ENCODE data around the gene SPDYE6.

SPDYE6 gene

GRCh38 chr7:102319671-102320070, 36.6 kb downstream of the SPDYE6 start:
- TF ChIP-seq CTCF (IDR thresholded peaks at IDR 0.05) = no peak

- TF ChIP-seq CTCF (IDR thresholded peaks at IDR 0.05) = no peak
Measured at GRCh38 chr7:102318482-102318971, 37.7 kb downstream of the SPDYE6 start.

GRCh38 chr7:102317231-102318059, 38.8 kb downstream of the SPDYE6 start:
- no peak for TF ChIP-seq CTCF (IDR thresholded peaks at IDR 0.05)

GRCh38 chr7:102313997-102314780, 42.1 kb downstream of the SPDYE6 start:
- no peak for TF ChIP-seq CTCF (IDR thresholded peaks at IDR 0.05)

- TF ChIP-seq CTCF (IDR thresholded peaks at IDR 0.05) = no peak
Measured at GRCh38 chr7:102312317-102312716, 43.9 kb downstream of the SPDYE6 start.

- TF ChIP-seq CTCF (IDR thresholded peaks at IDR 0.05) = no peak
Measured at GRCh38 chr7:102310414-102310815, 45.8 kb downstream of the SPDYE6 start.

- no peak for TF ChIP-seq CTCF (IDR thresholded peaks at IDR 0.05)
Measured at GRCh38 chr7:102306916-102307677, 49.1 kb downstream of the SPDYE6 start.
